GM13977 (cell line): ENCODE data around the gene KCNQ5.

Experiments
- DNase-seq: peaks from one replicate; pipeline ENCODE4 v3.0.0; 2012; ENCODE audit warnings: low spot score
- CTCF ChIP-seq: IDR thresholded peaks from 2 replicates; pipeline ENCODE4 v1.5.1; 2012; ENCODE audit warnings: mild to moderate bottlenecking, control low read depth; ENCODE audit not compliant: insufficient read depth; ENCODE audit errors: extremely low read depth, missing control alignments
- in situ Hi-C: fragments of 300-500 bp; cut with MboI; formaldehyde crosslinking; loops from one replicate; pipeline ENCODE4 v1.12.0; 2022; ENCODE audit warnings: low sequenced_read_pairs, low pct_unique_long_range_greater_than_20kb, mixed read lengths, inconsistent platforms; ENCODE audit not compliant: unreplicated experiment

Gene KCNQ5

DNA sequence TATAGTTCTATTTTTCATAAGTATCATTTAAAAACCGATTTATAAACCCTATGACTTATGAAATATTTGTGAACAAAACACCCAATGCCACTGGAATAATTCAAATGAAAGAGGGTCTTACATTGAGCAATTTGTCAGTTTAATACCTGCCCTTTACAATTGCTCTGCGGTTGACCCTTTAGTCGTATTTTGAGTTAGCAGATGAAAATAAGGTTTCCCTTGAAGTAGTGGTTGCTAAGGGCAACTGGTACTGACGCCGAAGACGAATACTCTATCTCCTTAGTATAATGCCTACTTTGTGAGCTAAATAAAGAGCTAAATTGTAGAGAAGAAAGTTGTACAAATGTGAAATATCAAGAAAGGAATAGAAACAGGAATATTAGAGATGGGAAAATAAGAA is 69.4 kb downstream of the KCNQ5 start:
- TF ChIP-seq CTCF: no peak
- in situ Hi-C loops: no loop called here

DNA sequence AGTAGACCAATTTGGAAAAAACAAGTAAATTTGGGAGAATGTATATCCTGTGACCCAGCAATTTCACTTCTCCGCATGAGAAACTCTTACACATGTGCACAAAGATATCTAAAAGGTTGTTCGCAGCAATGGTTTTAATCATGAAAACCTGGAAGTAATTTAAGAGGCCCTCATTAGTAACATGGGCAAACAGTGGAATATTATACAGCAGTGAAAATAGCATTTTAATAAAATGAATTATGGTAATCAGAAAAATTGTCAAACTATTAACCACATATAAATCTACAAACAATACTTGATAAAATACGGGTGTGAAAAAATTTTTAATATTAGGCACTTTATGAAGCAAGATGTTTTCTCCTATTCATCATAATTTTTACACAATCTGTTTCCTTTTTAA is 74.2 kb downstream of the KCNQ5 start:
- DNase-seq: no peak
- in situ Hi-C loops: no loop called here
- no peak for TF ChIP-seq CTCF

More for the DNA sequence above, 69.4 kb downstream of the KCNQ5 start:
- DNase-seq: no peak

- in situ Hi-C loops: no loop called here
- TF ChIP-seq CTCF: no peak
- DNase-seq: no peak
Measured at GRCh38 chr6:72699159-72699558, 77.3 kb downstream of the KCNQ5 start.

DNA sequence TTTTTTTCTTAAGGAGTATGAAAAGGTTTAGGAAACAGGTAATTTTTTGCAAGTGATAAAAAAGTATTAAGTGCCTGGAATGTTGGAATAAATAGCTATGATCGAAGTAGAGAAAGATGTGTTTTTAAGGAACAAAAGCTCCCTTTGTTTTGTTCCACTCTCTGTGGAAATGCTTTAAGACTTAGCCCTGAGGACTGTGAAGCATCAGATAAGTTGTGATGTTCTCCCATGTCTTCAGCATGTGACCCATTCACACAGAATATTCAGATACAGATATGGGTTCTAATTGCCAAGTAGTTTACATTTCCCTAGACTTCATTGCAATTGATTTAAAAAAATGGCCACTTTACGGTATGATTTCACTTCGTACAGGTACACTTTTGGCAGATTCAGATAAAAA is 80.6 kb downstream of the KCNQ5 start:
- no peak for DNase-seq
- in situ Hi-C loops: no loop called here
- no peak for TF ChIP-seq CTCF

- in situ Hi-C loops: no loop called here
- no peak for DNase-seq
- no peak for TF ChIP-seq CTCF
Measured at GRCh38 chr6:72703093-72703492, 81.2 kb downstream of the KCNQ5 start.

DNA sequence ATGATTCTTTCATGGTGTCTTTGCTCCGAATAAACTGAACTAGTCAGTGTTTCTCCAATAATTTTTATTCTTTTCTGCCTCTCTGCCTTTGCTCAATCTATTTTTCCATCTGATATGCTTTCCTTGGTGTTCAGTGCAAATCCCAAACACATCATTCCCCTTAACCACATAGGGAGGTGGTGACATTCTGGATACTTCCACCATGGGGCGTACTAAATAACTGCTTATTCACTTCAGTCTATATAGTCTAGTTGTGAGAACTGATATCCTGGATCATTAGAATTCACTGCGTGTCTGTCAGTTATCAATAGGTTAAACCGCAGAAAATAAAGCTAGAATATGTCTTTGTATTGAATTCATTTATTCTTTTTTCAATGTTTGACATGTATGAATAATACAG is 83.1 kb downstream of the KCNQ5 start:
- no peak for TF ChIP-seq CTCF
- DNase-seq: no peak
- in situ Hi-C loops: no loop called here

DNA sequence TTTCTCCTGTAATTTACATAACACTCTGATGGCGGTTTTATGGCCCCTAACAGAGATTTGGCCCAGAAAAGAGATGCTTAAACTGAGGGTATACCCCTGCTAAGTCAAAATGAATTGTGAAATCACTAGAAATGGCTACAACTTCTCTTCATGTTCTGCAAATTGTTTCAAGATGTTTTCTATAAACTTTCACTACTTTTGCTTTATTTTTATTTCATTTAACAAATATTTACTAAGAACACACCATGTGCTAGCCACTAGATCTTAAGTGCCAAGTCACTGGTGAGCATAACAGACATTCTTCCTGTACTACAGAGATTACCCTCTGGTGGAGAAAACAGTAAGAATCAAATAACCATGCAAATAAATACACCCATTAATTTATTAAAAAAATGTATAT is 87.6 kb downstream of the KCNQ5 start:
- no peak for DNase-seq
- TF ChIP-seq CTCF: no peak
- in situ Hi-C loops: no loop called here
